Endothelial cell of umbilical vein (primary cell): ENCODE measurements around the gene CDH22. TPM values are rescaled to one million over a fixed set of nuclear protein-coding genes. Genes with fewer than 3 reads are reported as not detected.

ENCODE experiments used
- BruUV-seq: library from RNA; stranded (reverse); fragments of 400-500 nt; replicated peaks from 2 replicates; lab custom pipeline; 2021; lab: Mats Ljungman, UMichigan
- CTCF ChIA-PET: fragments of 300-600, 350-600 bp; sonication (Branson Sonifier 250); formaldehyde crosslinking; loops from one replicate; lab custom pipeline; 2021; ENCODE audit warnings: antibody characterized with exemption, inconsistent platforms; lab: Charles Lee
- POLR2A ChIA-PET: fragments of 300-600, 350-600 bp; sonication (Branson Sonifier 250); formaldehyde crosslinking; loops from one replicate; lab custom pipeline; 2021; ENCODE audit warnings: antibody characterized with exemption, inconsistent platforms; lab: Charles Lee
- DNase-seq: peaks from one replicate; pipeline ENCODE4 v3.0.0-alpha.2; 2011; ENCODE audit warnings: low read depth, low spot score
- FAIRE-seq: peaks from 2 replicates; lab custom pipeline; 2011; peaks lifted over from hg19 to GRCh38; lab: Jason Lieb, UNC
- H2AFZ ChIP-seq: 2 replicates; pipeline ENCODE4 v1.6.0; 2012; ENCODE audit warnings: low read depth, low read length, control low read depth, inconsistent platforms
- H3K27ac ChIP-seq: 2 replicates; pipeline ENCODE4 v1.5.1; 2011; ENCODE audit warnings: low read depth, mild to moderate bottlenecking, control low read depth, low read length, moderate library complexity; ENCODE audit not compliant: insufficient read depth
- H3K27me3 ChIP-seq, 2 experiments: 2 replicates each; pipeline versions ENCODE4 v1.6.0 to v1.6.1; 2011; ENCODE audit warnings: low read length in 2 of 2, mixed read lengths in 1 of 2; ENCODE audit not compliant: control insufficient read depth in 2 of 2, insufficient read depth in 2 of 2
- H3K36me3 ChIP-seq, 2 experiments: 2 replicates in 1 of 2; 3 replicates in 1 of 2; pipeline ENCODE4 v1.5.1; 2011; ENCODE audit warnings: low read length in 2 of 2, mild to moderate bottlenecking in 1 of 2, moderate library complexity in 1 of 2; ENCODE audit not compliant: control insufficient read depth in 2 of 2, insufficient read depth in 2 of 2; ENCODE audit errors: extremely low read depth in 1 of 2
- H3K4me1 ChIP-seq: 3 replicates; pipeline ENCODE4 v1.5.1; 2011; ENCODE audit warnings: mild to moderate bottlenecking, low read length; ENCODE audit not compliant: control insufficient read depth, insufficient read depth; ENCODE audit errors: extremely low read depth
- H3K4me2 ChIP-seq: 2 replicates; pipeline ENCODE4 v1.6.1; 2011; ENCODE audit warnings: low read length, control low read depth, mixed read lengths; ENCODE audit not compliant: insufficient read depth
- H3K4me3 ChIP-seq, 3 experiments: fragments of 200-600 bp in 1 of 3; sonication (generic), shearing (Covaris generic) in 1 of 3; replicated peaks in 1 of 3; 2 replicates each; pipeline ENCODE4 v1.5.1; 2011 to 2016; ENCODE audit warnings: control low read depth in 3 of 3, low read length in 3 of 3, mild to moderate bottlenecking in 2 of 3, inconsistent platforms in 1 of 3, low read depth in 1 of 3, moderate library complexity in 1 of 3; ENCODE audit not compliant: insufficient read depth in 1 of 3
- H3K79me2 ChIP-seq: 2 replicates; pipeline ENCODE4 v1.6.0; 2012; ENCODE audit warnings: low read length, inconsistent platforms; ENCODE audit not compliant: control insufficient read depth, insufficient read depth
- H3K9ac ChIP-seq: replicated peaks from 2 replicates; pipeline ENCODE3; 2011; ENCODE audit warnings: low read length, control low read depth; ENCODE audit not compliant: insufficient read depth; ENCODE audit errors: extremely low read depth
- H3K9me1 ChIP-seq: replicated peaks from 3 replicates; pipeline ENCODE4 v1.6.0; 2011; ENCODE audit warnings: mild to moderate bottlenecking, low read length; ENCODE audit not compliant: control insufficient read depth, insufficient read depth; ENCODE audit errors: extremely low read depth
- H3K9me3 ChIP-seq: replicated peaks from 2 replicates; pipeline ENCODE4 v1.5.1; 2012; ENCODE audit warnings: low read length, inconsistent platforms; ENCODE audit not compliant: control insufficient read depth, insufficient read depth
- H4K20me1 ChIP-seq: replicated peaks from 2 replicates; pipeline ENCODE3; 2011; ENCODE audit warnings: mild to moderate bottlenecking, low read length; ENCODE audit not compliant: control insufficient read depth, insufficient read depth; ENCODE audit errors: extremely low read depth
- CTCF ChIP-seq, 2 donors: IDR thresholded peaks; 1 replicate in 1 of 2; 2 replicates in 1 of 2; pipeline ENCODE4 v1.5.1; 2011; ENCODE audit warnings: low read length in 2 of 2, mild to moderate bottlenecking in 2 of 2, moderate library complexity in 2 of 2, control low read depth in 1 of 2, inconsistent platforms in 1 of 2, low read depth in 1 of 2; ENCODE audit not compliant: insufficient read depth in 1 of 2; ENCODE audit errors: extremely low read depth in 1 of 2
- EZH2 ChIP-seq: IDR thresholded peaks from 2 replicates; pipeline ENCODE4 v1.6.1; 2012; ENCODE audit warnings: borderline replicate concordance, low read depth, mild to moderate bottlenecking, moderate library complexity, low read length, inconsistent platforms; ENCODE audit not compliant: severe bottlenecking
- FOS ChIP-seq: IDR thresholded peaks from 2 replicates; pipeline ENCODE4 v1.6.1; 2011; ENCODE audit warnings: mild to moderate bottlenecking, low read length, moderate library complexity, borderline replicate concordance; ENCODE audit not compliant: insufficient read depth
- GATA2 ChIP-seq: IDR thresholded peaks from 2 replicates; pipeline ENCODE4 v1.7.0; 2011; ENCODE audit warnings: low read depth, mild to moderate bottlenecking, moderate library complexity, mixed read lengths, low read length; ENCODE audit not compliant: insufficient read length, insufficient read depth
- JUN ChIP-seq: IDR thresholded peaks from 2 replicates; pipeline ENCODE4 v1.6.1; 2011; ENCODE audit warnings: borderline replicate concordance, low read depth; ENCODE audit not compliant: insufficient read length, insufficient read depth
- MAX ChIP-seq: IDR thresholded peaks from 2 replicates; pipeline ENCODE4 v1.6.1; 2011; ENCODE audit not compliant: insufficient read depth, insufficient read length
- MYC ChIP-seq: IDR thresholded peaks from one replicate; pipeline ENCODE4 v1.6.1; 2011; ENCODE audit warnings: mild to moderate bottlenecking, low read depth, low read length
- POLR2A ChIP-seq: IDR thresholded peaks from 2 replicates; pipeline ENCODE4 v1.6.1; 2012; ENCODE audit warnings: low read depth, mild to moderate bottlenecking, control low read depth, low read length
- POLR2AphosphoS5 ChIP-seq: IDR thresholded peaks from 2 replicates; pipeline ENCODE4 v1.6.1; 2012; ENCODE audit warnings: low read depth, mild to moderate bottlenecking, control low read depth, low read length, moderate library complexity; ENCODE audit not compliant: insufficient read depth
- dilution Hi-C: fragments of 300-500 bp; cut with MboI; formaldehyde crosslinking; loops from one replicate; pipeline ENCODE4 v1.15.0; 2019; ENCODE audit warnings: low sequenced_read_pairs; ENCODE audit not compliant: extremely low pct_ligation_motif_present
- intact Hi-C: fragments of 100-400 bp; cut with micrococcal nuclease; formaldehyde crosslinking; loops from one replicate; pipeline ENCODE4 v1.10.0; 2022
- polyA plus RNA-seq, 4 experiments: library from polyadenylated mRNA; depleted of rRNA in 3 of 4; stranded (reverse) in 3 of 4; unstranded in 1 of 4; fragments of >200 nt; gene quantifications; 2 replicates each; pipeline versions ENCODE4 v1.2.1 to v1.2.3, GENCODE V29; 2011 to 2012; ENCODE audit warnings: missing spikeins in 1 of 4
- total RNA-seq: library from RNA; stranded (reverse); gene quantifications from 2 replicates; pipeline ENCODE4 v1.2.3, GENCODE V29; 2021

CDH22 gene
- total and polyA plus RNA-seq, 2 donors (not counting 3 experiments of a cell fraction or from before 2014, with no cell fraction given) = not detected

- BruUV-seq = no TSS peak
- H3K4me2 ChIP-seq = no peak overlapping the region
- H3K27ac ChIP-seq = no peak overlapping the region
- H3K4me3 ChIP-seq = no peak overlapping the region
- ChIA-PET POLR2A (no interaction called here), CTCF (no interaction called here)
- no peaks in the 10 kb centered on the region for H3K4me1 ChIP-seq
- H3K79me2 ChIP-seq = no peaks in the 10 kb centered on the region
- DNase-seq (no peak), FAIRE-seq (no peak)
- H3K9me1 ChIP-seq = no peaks in the 10 kb centered on the region
- no peak for TF ChIP-seq CTCF (IDR thresholded peaks at IDR 0.05; ENCODE audit: extremely low read depth in 1 of 2, insufficient read depth in 1 of 2, low read depth in 1 of 2, low read length in 2 of 2)
- no peaks in the 10 kb centered on the region for H3K36me3 ChIP-seq
- no peaks in the 10 kb centered on the region for H3K9me3 ChIP-seq
- no peaks in the 10 kb centered on the region for H3K27me3 ChIP-seq
- H2AFZ ChIP-seq = no peak overlapping the region
- H4K20me1 ChIP-seq = no peaks in the 10 kb centered on the region
- no peak overlapping the region for H3K9ac ChIP-seq
- intact Hi-C loops (no loop called here), dilution Hi-C loops (no loop called here)
Observed at GRCh38 chr20:46265539-46265938, 42.8 kb downstream of the CDH22 start.

GRCh38 chr20:46264391-46265266, 43.7 kb downstream of the CDH22 start:
- no peak overlapping the region for H3K4me2 ChIP-seq
- H3K4me3 ChIP-seq = no peak overlapping the region
- no peaks in the 10 kb centered on the region for H3K9me3 ChIP-seq
- dilution Hi-C loops (no loop called here), intact Hi-C loops (no loop called here)
- no peak overlapping the region for H2AFZ ChIP-seq
- H3K9ac ChIP-seq = no peak overlapping the region
- no peaks in the 10 kb centered on the region for H3K36me3 ChIP-seq
- no peaks in the 10 kb centered on the region for H3K9me1 ChIP-seq
- H3K27ac ChIP-seq = no peak overlapping the region
- TF ChIP-seq MYC (no peak), FOS (no peak), POLR2AphosphoS5 (no peak), EZH2 (no peak), POLR2A (no peak), GATA2 (no peak), MAX (no peak), JUN (no peak), CTCF (IDR thresholded peaks at IDR 0.05; ENCODE audit: extremely low read depth in 1 of 2, insufficient read depth in 1 of 2, low read depth in 1 of 2, low read length in 2 of 2) (no peak)
- POLR2A ChIA-PET = no interaction called here
- no peaks in the 10 kb centered on the region for H3K27me3 ChIP-seq
- BruUV-seq = no TSS peak
- H3K4me1 ChIP-seq = no peaks in the 10 kb centered on the region
- no peak for DNase-seq
- FAIRE-seq = no peak
- no peaks in the 10 kb centered on the region for H3K79me2 ChIP-seq
- CTCF ChIA-PET = interaction anchor here (1.0 kb wide), 1 partner anchor 136 kb away, joined by 3 read pairs; no protein-coding TSS in a partner anchor
- no peaks in the 10 kb centered on the region for H4K20me1 ChIP-seq
